Loucy (cell line): ENCODE results near the gene RPL22.

Source experiments
- H2AFZ ChIP-seq: fragments of 200-600 bp; sonication (generic); 2 replicates; pipeline ENCODE4 v1.6.0; 2016; ENCODE audit warnings: antibody characterized with exemption, mild to moderate bottlenecking, low read length, moderate library complexity
- H3F3A ChIP-seq: fragments of 200-600 bp; 2 replicates; pipeline ENCODE4 v1.6.0; 2016; ENCODE audit warnings: antibody characterized with exemption, low read depth, mild to moderate bottlenecking
- H3K27me3 ChIP-seq: fragments of 200-600 bp; sonication (generic); 2 replicates; pipeline ENCODE4 v1.6.1; 2014; ENCODE audit warnings: low read length, mild to moderate bottlenecking; ENCODE audit not compliant: insufficient read depth, poor library complexity, severe bottlenecking
- H3K36me3 ChIP-seq: fragments of 200-600 bp; sonication (generic); 2 replicates; pipeline ENCODE4 v1.6.1; 2016; ENCODE audit warnings: low read length; ENCODE audit not compliant: insufficient read depth
- H3K4me1 ChIP-seq: fragments of 200-600 bp; sonication (generic); 2 replicates; pipeline ENCODE4 v1.5.1; 2014; ENCODE audit warnings: low read length, mild to moderate bottlenecking; ENCODE audit not compliant: insufficient read depth, poor library complexity, severe bottlenecking
- H3K4me2 ChIP-seq: fragments of 200-600 bp; sonication (generic); 2 replicates; pipeline ENCODE4 v1.6.0; 2014; ENCODE audit warnings: antibody characterized with exemption, low read length, low read depth, mild to moderate bottlenecking; ENCODE audit not compliant: poor library complexity, severe bottlenecking
- H3K4me3 ChIP-seq: fragments of 200-600 bp; sonication (generic); 2 replicates; pipeline ENCODE4 v1.5.1; 2014; ENCODE audit warnings: low read length, mild to moderate bottlenecking, mixed read lengths; ENCODE audit not compliant: poor library complexity, severe bottlenecking
- H3K79me2 ChIP-seq: fragments of 200-600 bp; sonication (generic); 2 replicates; pipeline ENCODE4 v1.6.1; 2014; ENCODE audit warnings: low read length; ENCODE audit not compliant: insufficient read depth
- H3K9ac ChIP-seq: fragments of 200-600 bp; sonication (generic); 2 replicates; pipeline ENCODE4 v1.6.0; 2014; ENCODE audit warnings: mild to moderate bottlenecking, low read depth, low read length, moderate library complexity; ENCODE audit not compliant: poor library complexity, severe bottlenecking
- H3K9me2 ChIP-seq: fragments of 200-600 bp; sonication (generic); replicated peaks from 2 replicates; pipeline ENCODE4 v1.6.1; 2016; ENCODE audit warnings: low read depth, low read length, mixed read lengths
- H3K9me3 ChIP-seq: fragments of 200-600 bp; sonication (generic); 2 replicates; pipeline ENCODE4 v1.6.1; 2014; ENCODE audit warnings: mild to moderate bottlenecking, antibody characterized with exemption, low read length, low read depth; ENCODE audit not compliant: insufficient read depth
- H4K20me1 ChIP-seq: fragments of 200-600 bp; sonication (generic); 2 replicates; pipeline ENCODE4 v1.6.0; 2014; ENCODE audit warnings: antibody characterized with exemption, low read length, mild to moderate bottlenecking; ENCODE audit not compliant: insufficient read depth, poor library complexity, severe bottlenecking
- EZH2phosphoT487 ChIP-seq: fragments of 200-600 bp; IDR thresholded peaks from 2 replicates; pipeline ENCODE4 v1.6.1; 2018; ENCODE audit warnings: antibody characterized with exemption, mild to moderate bottlenecking, moderate library complexity, borderline replicate concordance
- TF ChIP-seq, protein P1 (sequence below): fragments of 200-600 bp; sonication (generic); conservative IDR thresholded peaks from 2 replicates; pipeline ENCODE4 v1.5.1; 2014; ENCODE audit warnings: mild to moderate bottlenecking, antibody characterized with exemption, low read length

RPL22 gene

DNA sequence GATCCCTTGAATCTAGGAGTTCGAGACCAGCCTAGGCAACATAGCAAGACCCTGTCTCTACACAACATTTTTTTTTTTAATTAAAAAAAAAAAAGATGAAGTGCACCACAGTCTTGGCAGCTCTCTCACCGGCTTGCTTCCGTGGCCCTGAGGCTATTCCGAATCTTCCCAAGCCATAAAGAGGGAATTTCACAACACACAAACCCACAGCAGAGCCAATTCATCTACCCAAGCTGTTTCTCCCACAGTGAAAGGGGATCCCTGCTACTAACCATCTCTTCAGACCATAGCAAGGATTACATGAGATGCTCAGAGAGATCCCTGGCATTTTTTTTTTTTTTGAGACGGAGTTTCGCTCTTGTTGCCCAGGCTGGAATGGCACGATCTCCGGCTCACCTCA is 10.9 kb downstream of the RPL22 start:
- H3K79me2 ChIP-seq = peaks cover 71% of the 10 kb centered on the region
- H3F3A ChIP-seq = no peaks in the 10 kb centered on the region
- H4K20me1 ChIP-seq = peaks cover 61% of the 10 kb centered on the region
- H3K9me2 ChIP-seq = no peaks in the 10 kb centered on the region
- no peak overlapping the region for H3K4me2 ChIP-seq
- no peaks in the 10 kb centered on the region for H3K9me3 ChIP-seq
- H3K4me3 ChIP-seq = no peak overlapping the region
- H2AFZ ChIP-seq = no peak overlapping the region
- H3K9ac ChIP-seq = no peak overlapping the region
- peaks cover 80% of the 10 kb centered on the region for H3K36me3 ChIP-seq
- TF ChIP-seq, protein P1, sequence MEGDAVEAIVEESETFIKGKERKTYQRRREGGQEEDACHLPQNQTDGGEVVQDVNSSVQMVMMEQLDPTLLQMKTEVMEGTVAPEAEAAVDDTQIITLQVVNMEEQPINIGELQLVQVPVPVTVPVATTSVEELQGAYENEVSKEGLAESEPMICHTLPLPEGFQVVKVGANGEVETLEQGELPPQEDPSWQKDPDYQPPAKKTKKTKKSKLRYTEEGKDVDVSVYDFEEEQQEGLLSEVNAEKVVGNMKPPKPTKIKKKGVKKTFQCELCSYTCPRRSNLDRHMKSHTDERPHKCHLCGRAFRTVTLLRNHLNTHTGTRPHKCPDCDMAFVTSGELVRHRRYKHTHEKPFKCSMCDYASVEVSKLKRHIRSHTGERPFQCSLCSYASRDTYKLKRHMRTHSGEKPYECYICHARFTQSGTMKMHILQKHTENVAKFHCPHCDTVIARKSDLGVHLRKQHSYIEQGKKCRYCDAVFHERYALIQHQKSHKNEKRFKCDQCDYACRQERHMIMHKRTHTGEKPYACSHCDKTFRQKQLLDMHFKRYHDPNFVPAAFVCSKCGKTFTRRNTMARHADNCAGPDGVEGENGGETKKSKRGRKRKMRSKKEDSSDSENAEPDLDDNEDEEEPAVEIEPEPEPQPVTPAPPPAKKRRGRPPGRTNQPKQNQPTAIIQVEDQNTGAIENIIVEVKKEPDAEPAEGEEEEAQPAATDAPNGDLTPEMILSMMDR = no peak
- no peak for TF ChIP-seq EZH2phosphoT487
- no peaks in the 10 kb centered on the region for H3K27me3 ChIP-seq
- H3K4me1 ChIP-seq = no peaks in the 10 kb centered on the region

DNA sequence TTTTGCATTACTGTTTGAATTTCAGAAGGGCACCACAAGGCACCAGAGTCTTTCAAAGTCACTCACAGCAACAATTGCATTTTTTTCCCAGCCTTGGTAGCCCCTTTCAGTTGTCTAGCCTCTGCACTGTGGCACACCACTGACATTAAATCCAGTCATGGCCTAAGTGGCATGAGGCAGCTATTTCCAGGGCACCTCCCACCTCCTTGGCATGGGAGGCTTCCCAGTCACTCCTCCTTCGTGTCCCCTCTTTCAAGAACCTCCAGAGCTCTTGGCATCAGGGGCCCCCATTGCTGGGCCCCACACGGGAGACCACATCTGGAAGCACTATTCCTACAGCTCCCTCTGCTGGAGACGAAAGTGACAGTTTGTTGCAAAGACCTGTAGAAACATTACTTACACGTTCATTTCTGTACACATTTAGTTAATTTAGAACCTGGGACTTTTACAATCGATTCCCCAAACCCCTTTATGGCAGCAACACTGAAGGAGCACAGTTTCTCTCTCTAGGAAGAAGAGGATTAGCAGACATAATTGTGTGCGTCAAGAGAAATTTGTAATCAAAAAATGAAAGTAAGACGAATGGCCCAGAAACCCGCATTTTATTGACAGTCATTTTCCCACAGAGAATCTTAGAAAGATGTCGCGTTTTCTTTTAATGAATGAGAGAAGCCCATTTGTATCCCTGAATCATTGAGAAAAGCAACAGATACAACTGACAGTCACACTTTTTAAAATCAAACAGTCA is 13.6 kb downstream of the RPL22 start:
- H3F3A ChIP-seq = no peaks in the 10 kb centered on the region
- peaks cover 51% of the 10 kb centered on the region for H3K79me2 ChIP-seq
- no peak overlapping the region for H3K4me3 ChIP-seq
- H2AFZ ChIP-seq = no peak overlapping the region
- H3K4me2 ChIP-seq = no peak overlapping the region
- peaks cover 48% of the 10 kb centered on the region for H4K20me1 ChIP-seq
- H3K4me1 ChIP-seq = no peaks in the 10 kb centered on the region
- peaks cover 60% of the 10 kb centered on the region for H3K36me3 ChIP-seq
- no peaks in the 10 kb centered on the region for H3K27me3 ChIP-seq
- no peak overlapping the region for H3K9ac ChIP-seq
- TF ChIP-seq, protein P1 = peak; percentile 75
- no peak for TF ChIP-seq EZH2phosphoT487
- no peaks in the 10 kb centered on the region for H3K9me3 ChIP-seq
- no peaks in the 10 kb centered on the region for H3K9me2 ChIP-seq

DNA sequence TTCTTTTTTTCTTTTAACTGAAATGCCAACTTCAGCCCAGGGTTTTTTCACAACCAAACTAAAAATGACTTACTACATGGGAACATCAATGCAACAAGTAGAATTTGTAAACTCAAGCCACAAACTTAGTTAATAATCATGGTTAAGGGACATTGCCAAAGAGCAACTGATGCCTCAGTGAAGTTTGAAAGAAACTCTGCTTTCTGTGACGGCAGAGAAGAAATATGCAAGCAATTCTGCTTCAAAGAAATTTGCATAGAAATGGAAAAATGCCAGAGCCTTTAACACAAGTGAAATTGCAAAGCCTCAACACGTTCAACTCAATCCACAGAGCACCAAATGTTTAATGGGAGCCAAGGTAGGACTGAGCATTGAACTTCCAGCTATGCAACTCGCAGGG is 14.2 kb downstream of the RPL22 start:
- Histone ChIP-seq H3K9ac (no peak overlapping the region), H3K27me3 (no peaks in the 10 kb centered on the region), H3K4me3 (no peak overlapping the region), H3K4me2 (no peak overlapping the region), H2AFZ (no peak overlapping the region), H3K9me2 (no peaks in the 10 kb centered on the region), H3F3A (no peaks in the 10 kb centered on the region), H3K4me1 (no peaks in the 10 kb centered on the region), H3K36me3 (peaks cover 53% of the 10 kb centered on the region), H3K79me2 (peaks cover 44% of the 10 kb centered on the region), H4K20me1 (peaks cover 45% of the 10 kb centered on the region), H3K9me3 (no peaks in the 10 kb centered on the region)
- TF ChIP-seq EZH2phosphoT487 = no peak
- TF ChIP-seq, protein P1 = no peak
